GM23248 (cell line): ENCODE results near the gene IL31.

ENCODE experiments used
- EZH2 ChIP-seq: fragments of 200-600 bp; sonication (generic); IDR thresholded peaks from 2 replicates; pipeline ENCODE4 v1.6.1; 2018; ENCODE audit warnings: antibody characterized with exemption, mild to moderate bottlenecking; ENCODE audit not compliant: insufficient read depth, poor library complexity, severe bottlenecking
- EZH2phosphoT487 ChIP-seq: fragments of 200-600 bp; sonication (generic); IDR thresholded peaks from 2 replicates; pipeline ENCODE4 v1.6.1; 2018; ENCODE audit warnings: antibody characterized with exemption, moderate library complexity, mild to moderate bottlenecking, low read depth; ENCODE audit not compliant: insufficient read depth

- TF ChIP-seq EZH2: no peak
- no peak for TF ChIP-seq EZH2phosphoT487
These were observed 42.4 kb upstream of the IL31 start for GRCh38 chr12:122216445-122216844.
